GM12878 (cell line): ENCODE results near the gene NOS1AP. TPM values are rescaled to one million over a fixed set of nuclear protein-coding genes. Genes with fewer than 3 reads are reported as not detected.

Experiments used
- ATAC-seq: fragments of 200-7000 bp; cut with Tn5 transposase; 3 replicates; pipeline ENCODE4 v1.9.1; 2020; ENCODE audit warnings: mild to moderate bottlenecking, moderate library complexity
- BruUV-seq: library from RNA; stranded (reverse); fragments of 400-500 nt; replicated peaks from 2 replicates; lab custom pipeline; 2021; lab: Mats Ljungman, UMichigan
- CTCF ChIA-PET: fragments of 300-600 bp; sonication (Branson Sonifier 250); formaldehyde crosslinking; extraction: SDS; loops from one replicate; lab custom pipeline; 2021; ENCODE audit warnings: inconsistent platforms; lab: Yijun Ruan, JAX
- POLR2A ChIA-PET: fragments of 350-600 bp; formaldehyde crosslinking; extraction: SDS; loops from one replicate; lab custom pipeline; 2021; ENCODE audit warnings: inconsistent platforms; lab: Charles Lee
- RAD21 ChIA-PET: fragments of 300-600 bp; sonication (Branson Sonifier 250); formaldehyde crosslinking; loops from one replicate; lab custom pipeline; 2023; ENCODE audit warnings: antibody characterized with exemption; ENCODE audit not compliant: unreplicated experiment; lab: Charles Lee
- SMC1A ChIA-PET: fragments of 300-600 bp; sonication (Branson Sonifier 250); formaldehyde crosslinking; loops from one replicate; lab custom pipeline; 2023; ENCODE audit not compliant: unreplicated experiment, uncharacterized antibody; lab: Charles Lee
- DNase-seq: peaks from one replicate; pipeline ENCODE4 v3.0.0-alpha.2; 2011; ENCODE audit warnings: low read depth, low spot score
- FAIRE-seq: peaks from 3 replicates; lab custom pipeline; 2011; peaks lifted over from hg19 to GRCh38; lab: Jason Lieb, UNC
- H2AFZ ChIP-seq: 2 replicates; pipeline ENCODE4 v1.6.0; 2011; ENCODE audit warnings: low read depth, low read length, control low read depth; ENCODE audit not compliant: control insufficient read depth
- H3K27ac ChIP-seq: 2 replicates; pipeline ENCODE4 v1.5.1; 2011; ENCODE audit warnings: control low read depth; ENCODE audit not compliant: control insufficient read depth, insufficient read depth
- H3K27me3 ChIP-seq, 2 experiments: replicated peaks in 1 of 2; 2 replicates each; pipeline versions ENCODE4 v1.6.0 to v1.6.1; 2011; ENCODE audit warnings: low read length in 1 of 2; ENCODE audit not compliant: control insufficient read depth in 2 of 2, insufficient read depth in 2 of 2
- H3K36me3 ChIP-seq, 2 experiments: 2 replicates each; pipeline ENCODE4 v1.5.1; 2011; ENCODE audit warnings: low read length in 1 of 2; ENCODE audit not compliant: control insufficient read depth in 2 of 2, insufficient read depth in 2 of 2
- H3K4me1 ChIP-seq: 2 replicates; pipeline ENCODE4 v1.6.1; 2011; ENCODE audit warnings: mild to moderate bottlenecking, low read length, moderate library complexity, mixed read lengths; ENCODE audit not compliant: control insufficient read depth, insufficient read depth
- H3K4me2 ChIP-seq: 2 replicates; pipeline ENCODE4 v1.6.0; 2011; ENCODE audit warnings: control low read depth; ENCODE audit not compliant: control insufficient read depth, insufficient read depth
- H3K4me3 ChIP-seq: fragments of 200-600 bp; sonication (generic); 2 replicates; pipeline ENCODE4 v1.5.1; 2016
- H3K79me2 ChIP-seq: 2 replicates; pipeline ENCODE4 v1.6.0; 2011; ENCODE audit warnings: low read length; ENCODE audit not compliant: control insufficient read depth, insufficient read depth
- H3K9ac ChIP-seq: 2 replicates; pipeline ENCODE4 v1.8.0; 2011; ENCODE audit warnings: low read length, control low read depth, mixed read lengths; ENCODE audit not compliant: control insufficient read depth, insufficient read depth
- H3K9me3 ChIP-seq: replicated peaks from 3 replicates; pipeline ENCODE4 v1.5.1; 2011; ENCODE audit warnings: mild to moderate bottlenecking, low read length; ENCODE audit not compliant: control insufficient read depth, insufficient read depth
- H4K20me1 ChIP-seq: 2 replicates; pipeline ENCODE4 v1.6.0; 2011; ENCODE audit not compliant: control insufficient read depth, insufficient read depth
- ATF7 ChIP-seq: fragments of 450-650 bp; IDR thresholded peaks from 2 replicates; pipeline ENCODE4 v1.6.1; 2016; ENCODE audit warnings: low read depth, mild to moderate bottlenecking
- BACH1 ChIP-seq: fragments of 450-650 bp; IDR thresholded peaks from 2 replicates; pipeline ENCODE4 v1.6.1; 2017; ENCODE audit warnings: mild to moderate bottlenecking, borderline replicate concordance
- CEBPZ ChIP-seq: fragments of 150-350 bp; IDR thresholded peaks from 2 replicates; pipeline ENCODE4 v1.6.1; 2016; ENCODE audit warnings: low read depth, low read length
- CHD4 ChIP-seq: fragments of 200-600 bp; sonication (generic); IDR thresholded peaks from 2 replicates; pipeline ENCODE4 v1.6.1; 2016; ENCODE audit warnings: mild to moderate bottlenecking
- EED ChIP-seq: sonication (generic); IDR thresholded peaks from 2 replicates; pipeline ENCODE4 v1.6.1; 2016; ENCODE audit warnings: antibody characterized with exemption, low read depth
- GABPA ChIP-seq: IDR thresholded peaks from 2 replicates; pipeline ENCODE4 v1.6.1; 2014; ENCODE audit warnings: antibody characterized with exemption, low read depth, mild to moderate bottlenecking, inconsistent platforms
- JUNB ChIP-seq: IDR thresholded peaks from 2 replicates; pipeline ENCODE4 v1.6.1; 2016; ENCODE audit warnings: antibody characterized with exemption, mild to moderate bottlenecking
- JUND ChIP-seq: IDR thresholded peaks from 2 replicates; pipeline ENCODE4 v1.6.1; 2012; ENCODE audit warnings: low read depth, mild to moderate bottlenecking, low read length, improper control_type of control experiment, moderate library complexity
- MTA2 ChIP-seq: fragments of 450-650 bp; IDR thresholded peaks from 2 replicates; pipeline ENCODE4 v1.6.1; 2016; ENCODE audit warnings: low read depth, mild to moderate bottlenecking, moderate library complexity
- MXI1 ChIP-seq: fragments of 150-350 bp; IDR thresholded peaks from 2 replicates; pipeline ENCODE4 v1.6.1; 2011; ENCODE audit warnings: low read depth, mild to moderate bottlenecking, inconsistent platforms, low read length, improper control_type of control experiment
- NBN ChIP-seq: fragments of 450-650 bp; IDR thresholded peaks from 2 replicates; pipeline ENCODE4 v1.6.1; 2016
- PAX8 ChIP-seq: fragments of 450-650 bp; IDR thresholded peaks from 2 replicates; pipeline ENCODE4 v1.6.1; 2017; ENCODE audit warnings: mild to moderate bottlenecking, moderate library complexity
- SP1 ChIP-seq: IDR thresholded peaks from one replicate; pipeline ENCODE4 v1.6.1; 2011; ENCODE audit warnings: low read depth, low read length
- TCF12 ChIP-seq: IDR thresholded peaks from 2 replicates; pipeline ENCODE4 v1.6.1; 2011; ENCODE audit warnings: low read depth, mild to moderate bottlenecking, low read length
- USF2 ChIP-seq: IDR thresholded peaks from 2 replicates; pipeline ENCODE4 v1.6.1; 2011; ENCODE audit warnings: low read depth, low read length, improper control_type of control experiment, borderline replicate concordance
- ZNF217 ChIP-seq: fragments of 450-650 bp; IDR thresholded peaks from 2 replicates; pipeline ENCODE4 v1.6.1; 2017; ENCODE audit warnings: antibody characterized with exemption, mild to moderate bottlenecking
- ZNF24 ChIP-seq: fragments of 450-650 bp; IDR thresholded peaks from 2 replicates; pipeline ENCODE4 v1.6.1; 2017; ENCODE audit warnings: antibody characterized with exemption, mild to moderate bottlenecking
- WGBS: methylation state at CpG from one replicate; pipeline ENCODE4 v1.1.6; 2016; ENCODE audit warnings: low lambda C conversion rate; ENCODE audit not compliant: insufficient replicate concordance, insufficient coverage; ENCODE audit errors: missing lambda C conversion rate; 5-methylcytosine and 5-hydroxymethylcytosine counted together
- in situ Hi-C: fragments of 300-500 bp; cut with MboI; formaldehyde crosslinking; loops from 9 replicates; pipeline ENCODE4 v1.14.3; 2018; ENCODE audit warnings: mixed read lengths
- intact Hi-C: fragments of 100-400 bp; cut with micrococcal nuclease; formaldehyde crosslinking; loops from one replicate; pipeline ENCODE4 v1.14.2; 2022; ENCODE audit not compliant: unreplicated experiment
- polyA plus RNA-seq, 11 experiments: library from polyadenylated mRNA; depleted of rRNA in 4 of 11; unstranded in 6 of 11; stranded (reverse) in 5 of 11; fragments of >200 nt; fragmentation: Nextera tagmentation in 4 of 11; fragmentation: Illumina TruSeq in 1 of 11; extraction: Ambion mirVana in 4 of 11; extraction: Trizol in 1 of 11; gene quantifications; 1 replicate in 1 of 11; 2 replicates in 10 of 11; pipeline versions ENCODE4 v1.2.1 to v1.2.3, GENCODE V29; 2011 to 2016; ENCODE audit warnings: inconsistent platforms in 2 of 11, missing spikeins in 2 of 11, low read depth in 1 of 11
- total RNA-seq, 4 experiments: library from RNA; depleted of rRNA in 3 of 4; stranded (reverse); fragments of >200 nt in 3 of 4; fragmentation: Illumina TruSeq in 1 of 4; extraction: Trizol in 1 of 4; gene quantifications; 2 replicates each; pipeline versions ENCODE4 v1.2.1 to v1.2.3, GENCODE V29; 2013 to 2021

Gene NOS1AP
- total and polyA plus RNA-seq, 10 of the 15 experiments (the other 5 are each of a cell fraction or from before 2014, with no cell fraction given): 0.03 to 0.15 TPM; not detected in 8

- Histone ChIP-seq H3K4me3 (no peak overlapping the region), H3K79me2 (no peaks in the 10 kb centered on the region), H3K27me3 (no peaks in the 10 kb centered on the region; a peak in 1 of 4 replicates), H3K4me1 (no peaks in the 10 kb centered on the region), H2AFZ (no peak overlapping the region), H3K9me3 (no peaks in the 10 kb centered on the region), H3K4me2 (no peak overlapping the region), H4K20me1 (no peaks in the 10 kb centered on the region), H3K36me3 (no peaks in the 10 kb centered on the region), H3K27ac (no peak overlapping the region), H3K9ac (no peak overlapping the region)
- no peak for FAIRE-seq
- BruUV-seq: no TSS peak
- no peak for ATAC-seq
- POLR2A ChIA-PET: no interaction called here
- CTCF ChIA-PET: interaction anchor here (0.6 to 8.1 kb wide), 7 partner anchors 10 to 299 kb away, joined by 3 to 214 read pairs (median 8); no protein-coding TSS in a partner anchor
- SMC1A ChIA-PET: interaction anchor here (1.0 to 5.8 kb wide), 4 partner anchors 18 to 296 kb away, joined by 4 to 132 read pairs (median 6); no protein-coding TSS in a partner anchor
- in situ Hi-C loops: loop anchor here (5.0 kb wide), 1 partner anchor 251 kb away; no protein-coding TSS in a partner anchor
- TF ChIP-seq BACH1: no peak
- peak; percentile 29; the same call in 1 of the 2 replicates for TF ChIP-seq ATF7
- TF ChIP-seq TCF12: no peak
- TF ChIP-seq JUNB: no peak
- no peak for TF ChIP-seq JUND
- no peak for TF ChIP-seq ZNF24
- no peak for TF ChIP-seq MXI1
- RAD21 ChIA-PET: interaction anchor here (2.6 to 6.4 kb wide), 2 partner anchors 175 to 245 kb away, joined by 15 to 152 read pairs; no protein-coding TSS in a partner anchor
- 29% methylated on average over 1 of the region's 1 CpG for WGBS
- no peak for DNase-seq
- intact Hi-C loops: no loop called here
These were observed 30.9 kb upstream of the NOS1AP start for GRCh38 chr1:162038624-162039023.

GRCh38 chr1:162040001-162040400 lies 29.5 kb upstream of the NOS1AP start:
- no peaks in the 10 kb centered on the region for H3K36me3 ChIP-seq
- H3K27ac ChIP-seq: no peak overlapping the region
- ChIA-PET POLR2A (no interaction called here), SMC1A (no interaction called here), RAD21 (no interaction called here), CTCF (interaction anchor here (8.1 kb wide), 1 partner anchor 247 kb away, joined by 214 read pairs; no protein-coding TSS in a partner anchor)
- H3K9me3 ChIP-seq: no peaks in the 10 kb centered on the region
- in situ Hi-C loops: no loop called here
- no peaks in the 10 kb centered on the region for H3K4me1 ChIP-seq
- H2AFZ ChIP-seq: no peak overlapping the region
- no peaks in the 10 kb centered on the region for H3K79me2 ChIP-seq
- no peak overlapping the region for H3K4me3 ChIP-seq
- FAIRE-seq (no peak), DNase-seq (no peak), ATAC-seq (no peak)
- intact Hi-C loops: no loop called here
- H3K4me2 ChIP-seq: no peak overlapping the region
- H3K9ac ChIP-seq: no peak overlapping the region
- no TSS peak for BruUV-seq
- no peaks in the 10 kb centered on the region for H4K20me1 ChIP-seq
- no peaks in the 10 kb centered on the region; a peak in 1 of 4 replicates for H3K27me3 ChIP-seq
- WGBS: 25% methylated on average over 4 of the region's 4 CpGs
- TF ChIP-seq PAX8 (no peak), SP1 (no peak), USF2 (no peak), EED (no peak), ZNF217 (no peak), GABPA (no peak), MTA2 (no peak), CEBPZ (no peak), NBN (no peak), CHD4 (no peak)
